GM12874 (cell line): ENCODE results near the gene FAM216B.

Experiments
- TF ChIP-seq, protein P1 (sequence below): IDR thresholded peaks from 2 replicates; pipeline ENCODE4 v1.5.1; 2011; ENCODE audit warnings: low read depth, mild to moderate bottlenecking, control low read depth, low read length, moderate library complexity; ENCODE audit not compliant: insufficient read depth

FAM216B gene

DNA sequence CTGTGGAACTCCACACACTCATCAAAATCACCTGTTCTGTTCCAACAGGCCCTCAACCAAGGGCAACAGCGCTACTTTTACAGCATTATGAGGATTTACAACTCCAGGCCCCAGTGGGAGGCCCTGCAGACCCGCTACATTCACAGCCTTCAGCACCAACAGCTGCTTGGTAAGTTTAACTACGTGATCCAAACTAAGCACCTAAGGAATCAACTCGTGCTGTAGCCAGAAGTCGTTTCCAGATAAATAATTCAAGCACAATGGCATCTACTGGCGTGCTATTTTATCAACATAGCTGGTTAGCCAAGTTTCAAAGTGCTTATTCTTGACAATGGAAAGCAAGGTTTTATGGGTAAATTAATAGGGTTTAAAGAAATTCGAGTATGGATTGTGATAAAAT, 5.3 kb downstream of the FAM216B start:
- TF ChIP-seq, protein P1, sequence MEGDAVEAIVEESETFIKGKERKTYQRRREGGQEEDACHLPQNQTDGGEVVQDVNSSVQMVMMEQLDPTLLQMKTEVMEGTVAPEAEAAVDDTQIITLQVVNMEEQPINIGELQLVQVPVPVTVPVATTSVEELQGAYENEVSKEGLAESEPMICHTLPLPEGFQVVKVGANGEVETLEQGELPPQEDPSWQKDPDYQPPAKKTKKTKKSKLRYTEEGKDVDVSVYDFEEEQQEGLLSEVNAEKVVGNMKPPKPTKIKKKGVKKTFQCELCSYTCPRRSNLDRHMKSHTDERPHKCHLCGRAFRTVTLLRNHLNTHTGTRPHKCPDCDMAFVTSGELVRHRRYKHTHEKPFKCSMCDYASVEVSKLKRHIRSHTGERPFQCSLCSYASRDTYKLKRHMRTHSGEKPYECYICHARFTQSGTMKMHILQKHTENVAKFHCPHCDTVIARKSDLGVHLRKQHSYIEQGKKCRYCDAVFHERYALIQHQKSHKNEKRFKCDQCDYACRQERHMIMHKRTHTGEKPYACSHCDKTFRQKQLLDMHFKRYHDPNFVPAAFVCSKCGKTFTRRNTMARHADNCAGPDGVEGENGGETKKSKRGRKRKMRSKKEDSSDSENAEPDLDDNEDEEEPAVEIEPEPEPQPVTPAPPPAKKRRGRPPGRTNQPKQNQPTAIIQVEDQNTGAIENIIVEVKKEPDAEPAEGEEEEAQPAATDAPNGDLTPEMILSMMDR: no peak

DNA sequence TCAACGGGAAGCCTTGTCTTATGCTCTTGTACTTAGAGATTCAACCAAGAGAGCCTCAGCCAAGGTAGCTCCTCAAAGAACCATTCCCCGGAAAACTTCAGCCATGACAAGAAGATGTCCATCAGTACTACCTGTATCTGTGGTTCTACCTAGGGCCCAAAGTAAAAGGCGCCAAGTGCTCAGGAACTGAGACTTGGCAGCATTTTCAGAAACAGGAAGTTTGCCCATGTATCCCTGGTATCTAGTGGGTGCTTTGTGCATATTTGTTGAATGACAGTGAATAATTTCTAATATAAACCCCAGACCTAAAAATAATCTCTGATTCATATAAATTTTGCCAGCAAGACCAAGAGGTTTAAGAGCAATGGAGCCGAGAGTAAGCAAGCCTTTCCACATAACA, 7.2 kb downstream of the FAM216B start:
- TF ChIP-seq, protein P1: no peak

DNA sequence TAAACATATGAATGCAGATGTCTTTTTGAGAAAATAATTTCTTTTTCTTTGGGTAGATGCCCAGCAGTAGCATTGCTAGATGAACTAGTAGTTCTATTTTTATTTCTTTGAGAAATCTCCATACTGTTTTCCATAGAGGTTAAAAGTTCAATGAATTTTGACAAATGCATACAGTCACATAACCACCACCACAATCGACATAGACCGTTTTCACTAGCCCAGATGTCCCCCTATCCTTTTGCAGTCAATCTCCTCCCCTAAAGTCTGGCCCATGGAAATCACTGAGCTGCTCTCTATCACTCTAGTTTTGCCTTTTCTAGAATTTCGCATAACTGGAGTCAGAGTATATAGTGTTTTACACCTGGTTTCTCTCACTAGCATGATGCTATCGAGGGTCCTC, 10.8 kb downstream of the FAM216B start:
- TF ChIP-seq, protein P1: no peak

DNA sequence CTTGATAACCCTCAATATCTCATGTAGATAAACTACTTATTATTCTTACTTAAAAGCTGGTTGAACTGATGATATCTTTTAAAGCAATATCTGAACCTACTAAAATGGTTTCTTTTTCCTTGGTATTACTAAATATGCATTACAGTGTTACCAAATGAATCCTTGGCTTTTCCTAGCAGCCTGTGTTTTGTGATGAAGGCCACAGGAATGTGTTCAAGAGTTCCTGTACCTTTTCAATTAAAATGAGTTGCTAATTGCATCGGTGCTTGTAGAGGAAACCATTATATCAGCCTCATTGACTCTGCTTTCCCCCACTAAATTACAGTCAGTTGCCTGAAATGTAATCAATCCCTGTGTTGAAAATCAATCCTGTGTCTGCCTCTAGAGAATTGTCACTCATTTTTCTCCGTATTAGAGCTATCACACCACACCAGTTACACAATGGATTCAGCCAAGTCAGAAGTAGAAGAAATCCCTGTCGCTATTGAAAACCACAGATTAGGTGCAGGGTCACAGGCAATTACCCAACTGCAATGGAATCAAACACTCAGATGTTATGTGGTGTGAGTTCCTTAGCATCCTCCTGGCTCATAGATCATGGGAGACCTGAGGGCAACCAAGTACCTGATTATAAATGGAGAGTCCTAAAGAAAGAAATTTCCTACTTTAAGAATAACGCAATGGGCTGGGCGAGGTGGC, 13.3 kb downstream of the FAM216B start:
- TF ChIP-seq, protein P1: no peak

DNA sequence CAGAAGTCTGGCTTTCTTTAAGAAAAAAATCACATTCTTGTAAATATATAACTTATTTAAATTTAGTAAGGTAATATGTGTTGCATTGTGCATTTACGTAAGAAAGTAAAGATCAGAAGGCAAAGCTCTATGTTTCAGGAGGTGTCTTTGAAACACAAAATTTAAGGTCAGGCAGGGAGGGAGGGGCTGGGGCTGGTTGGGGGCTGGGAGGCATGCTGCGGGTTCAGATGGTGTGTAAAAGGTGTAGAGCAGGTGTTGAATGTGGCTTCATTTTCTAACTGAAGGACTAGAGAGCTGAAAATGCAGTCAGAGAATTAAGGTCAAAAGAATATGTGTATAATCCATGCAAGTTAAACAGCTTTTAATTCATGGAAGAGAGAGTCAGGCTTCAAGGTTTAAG, 14.3 kb downstream of the FAM216B start:
- TF ChIP-seq, protein P1: no peak

DNA sequence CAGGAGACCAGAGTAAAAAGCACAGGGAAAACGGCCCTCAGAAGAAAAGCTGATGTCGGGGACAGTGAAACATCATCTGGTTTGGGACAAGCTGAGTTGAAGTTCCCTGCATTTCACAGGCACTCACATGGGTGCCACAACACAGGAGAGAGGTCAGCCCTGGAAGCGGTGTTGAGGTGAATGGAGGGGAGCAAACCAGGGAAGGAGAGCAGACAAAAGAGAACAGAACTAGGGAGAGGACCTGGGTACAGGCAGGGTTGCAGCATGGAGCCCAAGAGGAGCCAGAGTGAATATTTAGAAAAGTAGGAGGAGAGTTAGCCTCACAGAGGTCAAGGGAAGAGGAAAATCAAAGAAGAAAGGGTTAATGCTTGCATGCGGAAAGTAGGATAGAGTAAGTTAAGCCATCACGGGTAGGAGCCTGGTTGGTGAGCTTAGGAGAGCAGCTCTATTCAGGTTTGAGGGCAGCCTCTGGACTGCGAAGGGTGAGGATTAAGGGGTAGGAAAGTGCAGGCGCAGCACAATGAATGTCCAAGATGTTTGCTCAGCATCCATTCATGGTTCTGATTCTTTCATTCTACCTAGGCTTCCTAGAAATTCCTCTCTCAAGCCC, 15.5 kb downstream of the FAM216B start:
- TF ChIP-seq, protein P1: no peak

DNA sequence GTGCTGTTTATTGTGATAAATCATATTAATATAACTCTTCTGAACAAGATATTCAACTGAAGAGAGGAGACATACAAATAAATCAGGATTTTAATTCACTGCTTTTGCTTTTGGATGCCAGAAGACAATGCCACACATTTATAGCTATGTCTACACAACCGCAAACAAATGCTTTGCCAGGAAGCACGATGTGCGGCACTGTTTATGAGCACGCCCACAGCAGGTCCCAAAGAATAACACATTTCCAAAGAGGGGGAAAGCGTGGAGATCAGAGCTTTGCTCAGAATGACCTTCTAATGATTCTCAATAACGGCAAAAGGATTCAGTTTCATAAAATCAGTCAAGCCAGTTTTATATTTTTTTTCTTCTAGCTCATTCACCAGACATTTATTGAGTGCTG, 16.7 kb downstream of the FAM216B start:
- TF ChIP-seq, protein P1: no peak
